HuH-7 (cell line): ENCODE results near the gene OGG1.
"Not testable (repeated sequence)": the region's sequence is repeated elsewhere in the genome, so short reads cannot be mapped to it uniquely, and the experiment has no call there.

Experiments
- DNase-seq: peaks from one replicate; pipeline ENCODE4 v3.0.0; 2011; ENCODE audit warnings: low spot score

OGG1 gene

DNA sequence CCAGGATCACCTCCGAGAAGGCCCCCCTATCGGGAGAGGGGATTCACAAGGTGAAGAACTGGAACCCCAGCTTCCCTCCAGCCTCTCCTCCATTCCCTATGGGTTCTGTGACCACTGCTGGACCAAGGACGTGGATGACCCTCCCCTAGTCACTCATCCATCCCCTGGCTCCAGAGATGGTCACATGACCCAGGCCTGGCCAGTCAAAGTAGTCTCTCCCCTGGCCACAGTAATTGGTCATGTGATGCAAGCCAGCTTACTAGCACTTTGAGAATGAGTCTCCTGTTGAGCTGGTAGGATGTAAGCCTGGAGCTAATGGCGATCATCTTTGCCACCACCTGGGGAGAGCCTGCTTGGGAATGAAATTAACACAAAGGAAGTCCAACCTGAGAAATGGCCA, 16.1 kb downstream of the OGG1 start:
- no peak for DNase-seq

DNA sequence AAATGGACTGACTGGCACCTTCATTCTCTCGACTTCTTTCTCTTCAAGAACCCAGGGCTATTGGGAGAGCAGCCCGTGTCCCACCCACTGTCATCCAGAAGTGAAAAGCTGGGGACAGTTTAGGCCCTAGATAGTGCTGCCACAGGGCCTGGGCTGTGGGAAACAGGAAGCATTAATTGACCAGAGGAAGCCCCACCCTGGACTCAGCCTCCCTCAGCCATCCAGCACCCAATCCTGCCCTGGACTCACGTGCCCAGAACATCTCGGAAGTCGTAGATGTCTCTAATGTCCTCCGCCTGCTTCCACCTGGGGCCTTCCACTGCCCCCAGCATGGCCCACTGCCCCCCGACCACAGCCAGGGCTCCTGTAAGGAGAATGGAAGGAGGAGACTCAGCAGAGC, 17.7 kb downstream of the OGG1 start:
- DNase-seq: no peak

DNA sequence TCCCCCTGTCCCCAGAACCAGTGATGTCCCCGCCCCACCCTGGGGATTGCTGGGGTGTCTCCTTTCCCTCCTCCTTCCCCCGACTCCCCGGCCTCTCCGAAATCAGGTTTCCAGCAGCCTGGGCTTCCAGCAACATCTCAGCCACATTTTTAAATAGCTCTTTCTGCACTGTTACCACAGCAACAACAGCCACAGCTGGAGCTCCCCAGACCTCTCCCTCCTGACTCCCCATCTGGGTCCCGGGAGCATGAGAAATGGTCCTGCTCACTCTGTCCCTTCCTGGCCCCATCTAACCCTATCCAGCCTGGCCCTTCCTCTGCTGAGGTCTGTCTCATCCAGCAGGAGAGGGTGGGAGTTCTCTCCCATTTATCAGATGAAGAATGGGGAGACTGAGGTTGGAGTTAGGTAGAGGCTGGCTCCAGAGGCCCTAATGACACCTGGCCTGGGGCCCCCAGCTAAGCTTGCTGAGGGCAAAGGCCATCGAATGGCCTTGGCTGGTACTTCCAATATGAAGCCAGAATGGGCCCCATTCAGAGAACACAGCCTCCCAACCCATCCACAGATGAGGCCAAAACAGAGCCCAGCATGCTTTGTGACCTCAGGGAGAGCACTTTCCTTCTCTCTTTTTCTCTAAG, 18.5 kb downstream of the OGG1 start:
- DNase-seq: no peak

DNA sequence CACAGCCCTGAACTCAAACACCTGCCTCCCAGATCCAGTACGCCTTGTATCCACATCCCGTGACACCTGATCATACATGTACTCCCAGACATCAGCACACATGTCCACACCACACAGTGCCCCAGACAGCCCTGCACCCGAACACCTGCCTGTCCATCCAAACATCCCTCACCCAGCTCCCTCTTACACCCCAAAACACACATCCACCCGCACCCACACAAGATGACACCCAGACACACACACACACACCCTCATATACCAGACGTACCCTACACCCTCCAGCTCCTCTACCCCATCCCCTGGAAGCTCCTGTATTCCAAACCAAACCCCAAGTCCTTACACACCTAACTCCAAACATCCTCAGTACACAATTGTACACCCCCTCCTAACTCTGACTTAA, 19.3 kb downstream of the OGG1 start:
- DNase-seq: no peak

DNA sequence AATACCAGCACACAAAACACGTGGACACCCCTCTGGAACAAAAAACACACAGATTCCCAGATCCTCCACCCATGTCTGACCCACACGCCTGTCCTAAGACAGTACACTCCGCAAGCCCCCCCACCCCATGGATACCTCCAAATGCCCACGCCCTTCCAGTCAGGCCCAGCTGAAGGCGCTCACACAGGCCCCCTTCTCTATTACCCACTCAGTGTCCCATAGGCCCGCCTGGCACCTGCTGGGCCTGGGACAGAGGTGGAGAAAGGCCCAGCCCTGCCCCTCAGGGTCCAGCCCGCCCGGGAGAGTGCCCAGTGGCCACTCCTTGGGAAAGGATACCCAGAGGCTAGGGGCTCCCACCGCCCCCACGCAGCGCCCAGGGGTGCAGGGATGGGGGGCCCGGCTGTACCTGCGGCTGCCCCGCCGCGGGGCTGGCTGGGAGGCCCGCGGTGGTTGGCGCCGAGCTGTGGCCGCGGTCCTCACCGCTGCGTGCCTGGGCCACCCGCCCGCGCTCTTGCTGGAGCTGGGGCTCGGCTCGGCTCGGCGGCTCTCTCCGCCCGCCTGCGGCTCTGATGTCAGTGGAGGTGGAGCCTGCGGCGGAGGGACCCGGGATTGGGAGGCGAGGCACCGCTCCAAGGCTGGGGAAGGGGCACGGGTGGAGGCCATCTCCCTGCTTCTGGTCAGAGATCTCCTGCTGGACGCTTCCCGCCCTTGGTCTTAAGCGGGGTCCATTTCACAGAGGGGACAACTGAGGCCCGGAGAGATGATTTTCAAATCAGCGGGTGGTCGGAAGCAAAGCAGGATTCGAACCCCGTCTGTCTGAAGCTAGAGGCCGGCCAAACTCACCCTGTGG, 19.9 kb downstream of the OGG1 start, which contains the start of gene CAMK1:
Gene CAMK1, minus strand, starts transcription at position 522 of the 850 bp plus-strand sequence. CDS start 2,198 bp downstream, outside the sequence.
- DNase-seq: peak; percentile 98

DNA sequence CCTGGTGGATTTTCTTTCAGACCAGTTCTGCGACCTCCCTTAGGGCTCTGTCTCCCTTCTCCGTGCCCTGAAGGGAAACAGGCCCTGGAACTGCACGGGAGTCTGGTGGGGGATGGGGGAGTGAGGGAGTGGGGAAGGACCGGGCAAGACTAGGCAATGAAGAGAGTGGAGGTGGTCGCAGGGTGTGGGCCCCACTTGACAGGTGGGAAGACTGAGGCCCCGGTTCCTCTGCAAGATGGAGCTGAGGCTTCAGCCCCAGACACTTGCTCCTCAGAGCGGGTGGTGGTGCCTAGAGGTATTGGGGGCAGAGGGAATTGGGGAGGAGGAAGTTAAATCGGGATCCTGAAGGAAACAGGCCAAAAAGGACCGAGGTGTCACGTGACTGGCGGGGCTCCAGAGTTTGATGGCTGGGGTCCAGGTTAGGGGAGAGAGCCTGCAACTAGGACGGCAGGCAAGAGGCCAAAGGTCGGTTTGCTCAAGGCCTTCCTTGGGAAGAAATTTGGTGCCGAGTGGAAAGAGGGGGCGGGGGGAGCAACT, 20.6 kb downstream of the OGG1 start:
- peak; percentile 90 for DNase-seq

DNA sequence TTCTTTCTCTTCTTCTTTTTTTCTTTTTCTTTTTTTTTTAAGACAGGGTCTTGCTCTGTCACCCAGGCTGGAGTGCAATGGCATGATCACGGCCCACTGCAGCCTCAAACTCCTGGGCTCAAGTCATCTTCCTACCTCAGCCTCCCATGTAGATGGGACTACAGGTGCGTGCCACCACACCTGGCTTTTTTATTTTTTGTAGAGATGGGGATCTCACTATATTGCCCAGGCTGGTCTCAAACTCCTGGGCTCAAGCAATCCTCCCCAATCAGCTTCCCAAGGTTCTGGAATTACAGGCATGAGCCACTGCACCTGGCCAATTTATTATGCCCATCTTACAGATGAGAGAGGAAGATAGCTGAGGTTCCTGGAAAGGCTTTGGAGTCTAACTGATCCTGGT, 21.3 kb downstream of the OGG1 start:
- DNase-seq: not testable (repeated sequence)

DNA sequence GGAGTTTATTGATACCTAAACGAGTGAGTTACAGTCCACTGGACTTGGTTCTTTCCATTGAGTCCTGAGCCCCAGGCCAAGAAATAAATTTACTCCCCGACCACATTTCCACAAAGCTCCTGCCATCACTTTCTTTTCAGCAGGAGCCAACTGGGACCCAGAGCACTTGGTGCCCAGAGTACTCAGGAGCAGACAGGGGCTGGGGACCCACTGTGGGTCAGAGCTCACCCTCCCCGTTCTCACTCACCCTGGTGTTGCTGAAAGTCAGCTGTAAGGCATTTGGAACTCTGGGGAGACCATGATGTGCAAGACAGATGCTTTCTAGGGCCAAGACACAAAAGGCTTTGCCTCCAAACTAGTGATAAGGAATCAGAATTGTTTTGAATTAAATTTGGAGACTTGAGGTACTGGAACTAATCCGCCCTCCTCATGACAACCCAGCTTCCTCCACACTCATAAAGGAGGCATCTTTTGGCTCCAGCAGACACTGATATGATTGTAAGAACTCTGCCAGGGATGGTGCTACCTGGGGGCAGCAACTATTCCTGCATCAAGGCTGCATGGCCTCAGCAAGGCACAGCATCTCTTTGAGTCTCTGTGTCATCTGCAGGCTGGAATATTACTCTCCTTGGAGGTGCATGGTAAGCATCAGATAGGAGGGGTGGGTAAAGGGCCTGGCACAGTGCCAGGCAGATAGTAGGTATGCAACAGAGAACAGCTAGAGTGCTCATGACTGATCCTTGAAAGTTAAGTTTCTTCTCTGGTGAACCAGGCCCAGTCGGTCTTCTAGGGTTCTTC, 27.3 kb downstream of the OGG1 start:
- no peak for DNase-seq

DNA sequence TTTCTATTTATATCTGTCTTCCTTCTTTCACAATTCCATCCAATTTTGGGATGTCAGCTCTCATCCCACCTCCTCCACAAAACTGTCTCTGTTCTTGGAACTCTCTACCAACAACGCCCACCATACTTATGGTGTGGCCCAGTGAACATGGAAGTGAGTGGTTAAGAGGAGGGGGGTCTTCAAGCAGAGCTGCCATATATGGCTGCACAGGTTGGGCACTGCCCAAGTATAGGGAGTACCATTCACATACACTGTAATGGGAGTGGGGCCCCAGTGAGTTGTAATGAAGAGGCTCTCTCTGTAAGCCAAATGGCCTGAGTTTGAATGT, 27.9 kb downstream of the OGG1 start:
- DNase-seq: no peak

DNA sequence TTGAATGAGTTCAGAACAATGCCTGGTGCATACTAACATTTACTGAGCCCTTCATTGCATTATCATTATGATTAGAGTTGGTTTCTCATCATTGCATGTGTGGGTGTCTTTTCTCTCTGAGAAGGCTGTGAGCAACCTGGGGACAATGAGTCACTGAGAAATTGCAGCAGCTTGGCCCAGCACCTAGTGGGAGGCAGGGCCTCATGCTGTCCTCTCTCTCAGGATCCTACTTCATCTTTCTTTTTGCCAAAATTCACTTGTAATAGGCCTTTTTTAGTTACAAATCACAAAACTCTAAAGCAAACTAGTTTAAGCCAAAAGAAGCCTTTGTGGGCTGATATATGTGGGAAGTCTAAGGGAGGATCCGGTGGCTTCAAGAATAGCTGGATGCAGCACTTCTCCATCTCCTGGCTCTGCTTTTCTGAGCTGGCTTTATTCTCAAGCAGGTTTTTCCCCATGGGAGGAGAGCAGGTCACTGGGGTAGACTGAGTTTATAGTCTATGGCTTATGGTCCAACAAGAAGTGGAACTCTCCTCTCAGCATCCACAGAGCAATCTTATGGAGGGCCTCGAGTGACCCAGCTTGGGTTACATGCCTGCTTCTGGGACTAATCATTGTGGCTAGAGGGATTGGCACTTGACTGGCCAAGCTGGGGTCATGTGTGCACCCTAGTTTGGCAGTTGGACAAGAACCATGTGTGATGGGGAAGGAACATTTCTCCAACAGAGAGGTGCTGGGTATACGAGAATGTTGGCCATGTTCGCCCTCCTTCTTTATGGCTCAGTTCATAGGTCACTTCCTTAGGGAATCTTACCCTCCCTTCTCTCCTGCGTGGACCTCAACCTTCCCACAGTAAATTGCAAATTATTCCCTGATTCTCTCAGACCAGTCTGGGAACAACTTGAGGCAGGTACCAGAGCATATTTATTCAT, 28.7 kb downstream of the OGG1 start:
- no peak for DNase-seq

DNA sequence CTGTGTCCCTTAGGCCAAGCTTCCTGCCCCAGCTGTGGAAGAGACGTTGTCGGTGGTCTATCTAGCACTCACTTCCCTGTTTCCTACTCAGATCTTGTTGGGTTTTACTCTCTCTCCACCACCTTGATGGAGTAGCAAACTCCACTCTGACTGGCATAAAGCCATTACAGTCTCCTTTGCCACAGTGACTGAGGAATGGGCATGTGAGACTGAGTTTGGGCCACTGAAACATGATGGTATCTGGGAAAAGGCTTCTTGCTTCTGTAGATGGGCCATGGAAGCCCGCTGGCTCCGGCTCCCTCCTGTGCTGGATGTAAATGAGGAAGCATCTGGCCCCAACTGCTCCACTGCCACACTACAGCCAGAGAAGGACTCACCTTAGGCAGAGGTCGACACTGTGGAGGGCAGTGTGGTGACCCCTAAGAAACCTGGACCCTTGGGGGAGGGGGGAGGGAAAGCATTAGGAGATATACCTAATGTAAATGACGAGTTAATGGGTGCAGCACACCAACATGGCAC, 29.4 kb downstream of the OGG1 start:
- DNase-seq: no peak

DNA sequence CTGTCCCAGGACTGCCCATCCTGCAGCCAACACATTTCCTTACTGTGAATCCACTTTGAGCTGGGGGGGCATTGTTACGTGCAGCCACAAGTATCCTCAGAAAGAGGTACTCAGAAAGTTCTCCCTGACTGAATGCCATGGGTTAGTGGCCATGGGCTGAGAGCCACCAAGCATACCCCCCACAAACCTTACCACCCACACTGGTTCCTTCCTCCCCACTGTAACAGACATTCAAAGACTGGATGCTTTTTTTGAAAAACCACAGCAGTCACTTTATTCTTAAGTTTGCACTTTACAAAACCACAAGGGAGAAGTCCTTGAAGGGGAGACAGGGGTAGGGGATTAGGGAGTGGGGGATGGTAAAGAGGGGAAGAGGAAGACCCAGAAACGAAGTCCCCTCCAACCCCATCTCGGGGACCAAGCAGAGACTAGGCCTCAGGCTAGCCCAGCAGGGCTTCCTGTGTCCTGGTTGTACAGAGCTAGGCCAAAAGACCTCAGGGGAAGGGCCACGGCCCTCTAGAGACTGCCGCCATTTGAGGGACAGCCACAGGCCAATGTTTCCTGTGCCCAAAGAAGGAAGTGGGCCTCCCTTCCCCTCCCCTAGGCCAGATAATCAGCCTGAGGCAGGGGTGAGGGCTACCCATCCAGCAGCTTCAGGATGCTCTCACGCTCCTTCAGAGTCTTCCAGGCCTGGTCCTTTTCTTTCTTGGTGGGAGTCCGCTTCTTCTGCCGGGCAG, 30.1 kb downstream of the OGG1 start:
- no peak for DNase-seq

DNA sequence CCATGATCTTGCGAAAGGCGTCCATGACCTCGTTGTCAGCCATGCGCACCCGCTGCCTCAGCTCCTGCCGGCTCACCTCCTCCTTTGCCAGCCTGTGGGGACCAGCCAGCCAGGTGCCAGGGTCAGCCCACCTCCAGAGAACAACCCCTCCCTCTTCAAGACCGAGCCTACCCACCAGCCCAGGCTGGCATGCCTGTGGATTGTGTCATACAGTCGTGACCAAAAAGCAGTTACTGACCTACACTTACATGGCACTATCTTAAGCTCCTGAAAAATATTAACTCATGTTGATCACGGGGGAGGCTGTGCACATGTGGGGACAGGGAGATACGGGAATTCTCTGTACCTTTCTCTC, 30.7 kb downstream of the OGG1 start:
- no peak for DNase-seq

DNA sequence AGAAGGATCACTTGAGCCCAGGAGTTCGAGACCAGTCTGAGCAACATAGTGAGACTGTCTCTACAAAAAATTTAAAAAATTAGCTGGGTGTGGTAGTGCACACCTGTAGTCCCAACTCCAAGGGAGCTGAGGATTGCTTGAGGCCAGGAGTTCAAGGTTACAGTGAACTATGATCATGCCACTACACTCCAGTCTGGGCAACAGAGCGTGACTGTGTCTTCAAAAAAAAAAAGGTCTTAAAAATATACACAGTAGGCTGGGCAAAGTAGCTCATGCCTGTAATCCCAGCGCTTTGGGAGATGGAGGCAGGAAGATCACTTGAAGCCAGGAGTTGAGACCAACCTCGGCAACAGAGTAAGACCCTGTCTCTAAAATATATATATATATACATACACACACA, 31.2 kb downstream of the OGG1 start:
- no peak for DNase-seq

DNA sequence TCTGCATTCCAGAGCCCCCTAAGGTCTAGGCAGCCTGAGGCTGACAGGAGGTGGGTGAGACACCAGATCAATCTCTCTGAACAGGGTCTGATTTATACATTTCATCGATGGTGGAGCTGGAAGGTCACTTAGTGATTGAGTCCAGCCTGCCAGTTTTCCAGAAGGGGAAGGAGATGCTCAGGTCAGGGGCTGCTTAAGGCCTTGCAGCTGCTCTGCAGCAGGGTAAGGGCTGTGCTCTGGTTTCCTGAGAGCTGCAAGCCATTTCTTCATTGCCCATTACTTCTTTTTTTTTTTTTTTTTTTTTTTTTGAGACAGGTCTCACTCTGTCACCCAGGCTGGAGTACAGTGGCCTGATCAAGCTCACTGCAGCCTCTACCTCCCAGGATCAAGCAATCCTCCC, 31.8 kb downstream of the OGG1 start:
- DNase-seq: no peak

DNA sequence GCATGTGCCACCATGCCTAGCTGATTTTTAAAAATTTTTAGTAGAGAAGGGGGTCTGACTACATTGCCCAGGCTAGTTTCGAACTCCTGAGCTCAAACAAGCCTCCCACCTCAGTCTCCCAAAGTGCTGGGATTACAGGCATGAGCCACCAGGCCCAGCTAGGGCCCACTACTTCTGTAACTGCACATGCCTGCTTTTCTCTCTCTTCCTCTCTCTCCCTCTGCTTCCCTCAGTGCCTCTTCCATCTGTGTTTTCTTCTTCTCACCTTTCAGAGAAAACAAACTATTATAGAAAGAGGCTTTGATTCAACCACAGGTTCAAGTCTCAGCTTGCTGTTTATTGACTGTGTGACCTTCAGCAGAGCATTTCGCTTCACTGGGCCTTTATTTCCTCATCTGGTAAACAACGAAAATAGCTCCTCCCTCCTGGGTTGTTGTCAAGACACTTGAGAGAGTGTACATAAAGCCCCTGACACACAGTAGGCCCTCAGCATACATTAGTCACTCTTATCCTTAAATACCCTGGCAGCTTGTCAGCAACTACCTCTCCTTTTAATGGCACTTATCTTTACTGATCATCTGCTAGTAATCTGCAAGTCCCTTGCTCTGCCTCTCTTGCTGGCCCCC, 32.3 kb downstream of the OGG1 start:
- DNase-seq: no peak

DNA sequence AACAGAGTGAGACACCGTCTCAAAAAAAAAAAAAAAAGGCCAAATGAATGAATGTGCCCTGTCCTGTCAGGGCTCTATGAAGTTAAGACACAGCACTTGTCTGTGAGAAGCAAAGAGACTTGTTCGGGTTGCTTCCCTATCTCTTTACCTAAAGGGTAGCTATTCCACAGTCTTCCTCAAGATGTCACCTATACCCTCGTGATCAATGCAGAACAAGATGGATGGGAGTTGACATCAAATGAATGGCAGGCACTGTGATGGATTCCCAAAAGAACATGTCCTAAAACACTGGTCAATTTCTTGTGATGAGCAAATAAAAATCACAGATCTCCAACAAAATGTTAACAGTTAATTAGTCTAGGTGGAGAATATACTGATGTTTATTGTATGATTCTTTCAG, 33.0 kb downstream of the OGG1 start:
- peak; percentile 53 for DNase-seq

DNA sequence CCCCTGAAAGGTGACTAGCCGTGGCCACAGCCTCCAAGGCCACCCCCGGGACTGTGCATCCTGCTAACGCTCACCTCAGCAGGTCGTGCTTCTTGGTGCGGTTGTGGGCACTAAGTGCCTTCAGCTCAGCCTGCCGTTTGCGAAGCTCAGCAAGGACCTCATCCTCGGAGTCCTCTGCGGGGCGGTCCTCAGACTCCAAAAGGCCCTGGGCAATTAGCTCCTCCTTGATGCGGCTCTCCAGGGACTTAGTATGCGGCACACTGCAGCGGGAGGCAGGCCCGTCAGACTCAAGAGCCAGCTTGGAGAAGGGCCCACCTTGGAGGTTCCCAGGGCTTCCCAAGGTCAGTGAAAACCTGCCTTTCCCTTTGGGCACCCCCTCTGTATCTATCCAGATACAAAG, 34.2 kb downstream of the OGG1 start:
- DNase-seq: no peak

DNA sequence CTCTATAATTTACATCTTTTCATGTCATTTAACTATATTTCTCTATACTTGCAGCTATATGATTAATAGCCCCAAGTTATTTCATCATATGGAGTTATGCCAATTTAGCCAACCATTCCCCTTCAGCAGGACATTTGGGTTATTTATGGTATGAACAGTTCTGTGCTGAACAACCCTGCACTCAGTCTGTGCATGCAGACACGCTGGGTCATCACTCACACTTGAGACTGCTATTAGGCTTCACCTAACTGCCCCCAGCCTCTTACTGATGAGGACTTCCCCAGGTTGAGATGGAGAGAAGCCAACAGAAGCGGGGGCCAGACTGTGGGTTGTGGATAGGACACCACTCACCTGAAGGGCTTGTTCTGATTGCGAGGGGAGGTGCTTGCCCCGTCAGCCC, 35.2 kb downstream of the OGG1 start:
- DNase-seq: no peak

DNA sequence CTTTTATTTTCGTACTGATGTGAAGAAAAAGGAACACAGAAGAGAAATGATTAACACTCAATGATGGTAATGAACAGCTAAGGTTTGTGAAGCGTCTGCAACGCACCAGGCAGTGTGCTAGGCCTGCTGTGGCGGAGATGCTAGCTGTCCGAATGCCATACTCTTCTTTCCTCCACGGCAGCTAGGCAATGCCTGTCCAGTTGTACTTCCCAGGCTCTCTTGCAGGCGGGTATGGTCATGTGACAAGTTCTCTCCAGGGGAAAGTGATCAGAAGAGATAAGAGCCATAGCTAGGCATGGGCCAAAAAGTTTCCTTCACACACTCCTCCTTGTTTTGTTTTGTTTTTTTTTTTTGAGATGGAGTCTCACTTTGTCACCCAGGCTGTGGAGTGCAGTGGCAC, 35.9 kb downstream of the OGG1 start:
- DNase-seq: no peak
